ENCODE results near the gene TAF10. TPM values are rescaled to one million over a fixed set of nuclear protein-coding genes. Genes with fewer than 3 reads are reported as not detected.

The TAF10 gene
- total and polyA plus RNA-seq, 8 donors, result 53.5 to 116 (median 86.8) TPM

- H3K4me3 ChIP-seq, result no peak overlapping the region
- TF ChIP-seq, protein P1, sequence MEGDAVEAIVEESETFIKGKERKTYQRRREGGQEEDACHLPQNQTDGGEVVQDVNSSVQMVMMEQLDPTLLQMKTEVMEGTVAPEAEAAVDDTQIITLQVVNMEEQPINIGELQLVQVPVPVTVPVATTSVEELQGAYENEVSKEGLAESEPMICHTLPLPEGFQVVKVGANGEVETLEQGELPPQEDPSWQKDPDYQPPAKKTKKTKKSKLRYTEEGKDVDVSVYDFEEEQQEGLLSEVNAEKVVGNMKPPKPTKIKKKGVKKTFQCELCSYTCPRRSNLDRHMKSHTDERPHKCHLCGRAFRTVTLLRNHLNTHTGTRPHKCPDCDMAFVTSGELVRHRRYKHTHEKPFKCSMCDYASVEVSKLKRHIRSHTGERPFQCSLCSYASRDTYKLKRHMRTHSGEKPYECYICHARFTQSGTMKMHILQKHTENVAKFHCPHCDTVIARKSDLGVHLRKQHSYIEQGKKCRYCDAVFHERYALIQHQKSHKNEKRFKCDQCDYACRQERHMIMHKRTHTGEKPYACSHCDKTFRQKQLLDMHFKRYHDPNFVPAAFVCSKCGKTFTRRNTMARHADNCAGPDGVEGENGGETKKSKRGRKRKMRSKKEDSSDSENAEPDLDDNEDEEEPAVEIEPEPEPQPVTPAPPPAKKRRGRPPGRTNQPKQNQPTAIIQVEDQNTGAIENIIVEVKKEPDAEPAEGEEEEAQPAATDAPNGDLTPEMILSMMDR (IDR thresholded peaks at IDR 0.05), result no peak
- no peak for FAIRE-seq
- intact Hi-C loops (cut with DNase I), result no loop called here
- H3K9me3 ChIP-seq, result no peaks in the 10 kb centered on the region
- no peaks in the 10 kb centered on the region for H3K27me3 ChIP-seq
- no peak for DNase-seq
- no peak overlapping the region for H3K27ac ChIP-seq
- H3K36me3 ChIP-seq, result no peaks in the 10 kb centered on the region
- no peaks in the 10 kb centered on the region for H3K4me1 ChIP-seq
- WGBS, 2 donors, result 89 to 93% methylated on average over 6 of the region's 6 CpGs
- no peak for ATAC-seq
These were observed 37.0 kb downstream of the TAF10 start for GRCh38 chr11:6574816-6575715.

DNA sequence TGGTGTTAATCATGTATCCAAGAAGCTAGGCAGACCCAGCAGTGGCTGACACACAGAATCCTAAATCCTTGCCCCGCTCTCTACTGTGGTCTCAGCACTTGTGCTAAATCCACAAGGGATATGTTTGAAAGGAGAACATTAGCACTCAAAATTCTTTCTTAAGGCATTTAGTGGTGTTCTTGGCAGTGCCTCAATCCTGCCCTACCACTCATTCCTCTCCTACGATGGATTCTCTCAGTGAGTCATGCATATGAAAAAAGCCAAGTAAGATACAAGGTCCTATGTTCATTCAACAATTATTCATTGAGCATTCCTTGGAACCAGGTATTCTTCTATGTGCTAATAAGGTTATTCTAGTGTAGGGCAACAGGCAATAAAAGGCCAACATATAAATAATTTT lies 39.8 kb downstream of the TAF10 start:
- Histone ChIP-seq H3K36me3 (no peaks in the 10 kb centered on the region), H3K27me3 (no peaks in the 10 kb centered on the region), H3K4me1 (peaks cover 0 to 4% (median 0%) of the 10 kb centered on the region in 3 donors), H3K9me3 (no peaks in the 10 kb centered on the region), H3K4me3 (no peak overlapping the region), H3K27ac (no peak overlapping the region)
- intact Hi-C loops (cut with DNase I), result no loop called here
- ATAC-seq (no peak), FAIRE-seq (no peak), DNase-seq (no peak)
- TF ChIP-seq, protein P1 (IDR thresholded peaks at IDR 0.05), result no peak
- 74 to 86% methylated on average over 2 of the region's 2 CpGs for WGBS, 2 donors

DNA sequence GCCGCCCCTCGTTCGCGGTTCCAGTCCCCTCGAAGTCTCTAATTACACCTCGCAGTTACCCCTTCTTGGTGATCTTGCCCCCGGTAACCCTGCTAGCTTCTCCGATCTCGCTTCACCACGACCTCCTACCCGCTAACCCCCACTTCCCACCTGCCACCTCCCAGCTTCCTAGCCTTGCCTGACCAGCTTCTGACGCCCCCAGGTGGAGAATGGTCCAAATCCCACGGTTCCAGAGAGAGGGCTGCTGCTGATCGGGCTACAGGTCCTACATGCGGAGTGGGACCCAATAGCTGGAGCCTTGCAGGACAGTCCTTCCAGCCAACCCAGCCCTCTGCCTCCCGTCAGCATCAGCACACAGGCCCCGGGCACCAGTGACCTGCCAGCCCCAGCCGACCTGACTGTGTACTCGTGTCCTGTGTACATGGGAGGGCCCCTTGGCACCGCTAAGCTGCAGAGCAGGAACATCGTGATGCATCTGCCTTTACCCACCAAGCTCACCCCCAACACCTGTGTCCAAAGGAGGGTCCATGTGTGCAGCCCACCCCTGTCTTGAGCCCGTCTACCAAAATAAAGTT lies 40.5 kb downstream of the TAF10 start:
- H3K4me1 ChIP-seq, result peaks cover 0 to 4% (median 0%) of the 10 kb centered on the region in 3 donors
- no peak for DNase-seq
- H3K27ac ChIP-seq, result no peak overlapping the region
- WGBS, 2 donors, result 71 to 72% methylated on average over 22 of the region's 22 CpGs
- no peak overlapping the region for H3K4me3 ChIP-seq
- no peaks in the 10 kb centered on the region for H3K27me3 ChIP-seq
- no peak for FAIRE-seq
- TF ChIP-seq, protein P1 (IDR thresholded peaks at IDR 0.05), result no peak
- no peaks in the 10 kb centered on the region for H3K9me3 ChIP-seq
- intact Hi-C loops (cut with DNase I), result no loop called here
- no peak for ATAC-seq
- H3K36me3 ChIP-seq, result no peaks in the 10 kb centered on the region

DNA sequence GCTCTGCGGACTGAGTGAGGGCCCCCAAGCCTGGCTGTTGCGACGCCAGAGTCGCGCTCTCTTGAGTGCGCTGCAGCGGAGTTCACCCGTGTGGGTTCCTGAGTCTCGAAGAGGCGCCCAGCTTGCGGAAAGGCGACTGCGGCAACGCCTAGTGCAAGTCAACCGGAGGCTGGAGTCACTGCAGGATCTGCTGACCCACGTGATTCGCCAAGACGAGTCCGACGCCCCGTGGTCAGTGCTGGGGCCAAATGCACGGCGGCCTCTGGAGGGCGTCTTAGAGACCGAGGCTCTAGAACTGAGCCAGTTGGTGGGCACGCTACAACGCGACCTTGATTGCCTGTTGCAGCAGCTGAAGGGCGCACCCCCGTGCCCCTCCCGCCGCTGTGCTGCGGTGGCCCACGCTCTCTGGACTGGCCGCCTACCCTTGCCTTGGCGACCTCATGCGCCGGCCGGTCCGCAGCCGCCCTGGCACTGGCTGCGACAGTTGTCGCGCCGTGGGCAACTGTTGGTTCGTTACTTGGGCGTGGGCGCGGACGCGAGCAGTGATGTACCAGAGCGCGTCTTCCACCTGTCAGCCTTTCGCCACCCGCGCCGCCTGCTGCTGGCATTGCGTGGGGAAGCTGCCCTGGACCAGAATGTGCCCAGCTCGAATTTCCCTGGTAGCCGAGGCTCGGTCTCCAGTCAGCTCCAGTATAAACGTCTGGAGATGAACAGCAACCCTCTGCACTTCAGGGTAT lies 41.2 kb downstream of the TAF10 start:
- FAIRE-seq (no peak), ATAC-seq (peak in 1 of 4 donors; percentile 16), DNase-seq (peak in 1 of 6 donors; percentile 56)
- WGBS, 2 donors, result 64 to 82% methylated on average over 58 to 62 of the region's 62 CpGs
- no peak overlapping the region for H3K27ac ChIP-seq
- H3K27me3 ChIP-seq, result no peaks in the 10 kb centered on the region
- no peaks in the 10 kb centered on the region for H3K36me3 ChIP-seq
- peaks cover 0 to 4% (median 0%) of the 10 kb centered on the region in 3 donors for H3K4me1 ChIP-seq
- H3K9me3 ChIP-seq, result no peaks in the 10 kb centered on the region
- no peak overlapping the region for H3K4me3 ChIP-seq
- TF ChIP-seq, protein P1 (IDR thresholded peaks at IDR 0.05), result no peak
- intact Hi-C loops (cut with DNase I), result no loop called here
